Measurements from ENCODE around the gene IFIT1B. TPM values are rescaled to one million over a fixed set of nuclear protein-coding genes. Genes with fewer than 3 reads are reported as not detected.

IFIT1B gene
- total and polyA plus RNA-seq, 9 of the 15 experiments (the other 6 are each of a cell fraction or from before 2014, with no cell fraction given): not detected

GRCh38 chr10:89414146-89414878 lies 36.5 kb downstream of the IFIT1B start, which contains the start of gene IFIT5 (continued):
- TF ChIP-seq, protein P1, sequence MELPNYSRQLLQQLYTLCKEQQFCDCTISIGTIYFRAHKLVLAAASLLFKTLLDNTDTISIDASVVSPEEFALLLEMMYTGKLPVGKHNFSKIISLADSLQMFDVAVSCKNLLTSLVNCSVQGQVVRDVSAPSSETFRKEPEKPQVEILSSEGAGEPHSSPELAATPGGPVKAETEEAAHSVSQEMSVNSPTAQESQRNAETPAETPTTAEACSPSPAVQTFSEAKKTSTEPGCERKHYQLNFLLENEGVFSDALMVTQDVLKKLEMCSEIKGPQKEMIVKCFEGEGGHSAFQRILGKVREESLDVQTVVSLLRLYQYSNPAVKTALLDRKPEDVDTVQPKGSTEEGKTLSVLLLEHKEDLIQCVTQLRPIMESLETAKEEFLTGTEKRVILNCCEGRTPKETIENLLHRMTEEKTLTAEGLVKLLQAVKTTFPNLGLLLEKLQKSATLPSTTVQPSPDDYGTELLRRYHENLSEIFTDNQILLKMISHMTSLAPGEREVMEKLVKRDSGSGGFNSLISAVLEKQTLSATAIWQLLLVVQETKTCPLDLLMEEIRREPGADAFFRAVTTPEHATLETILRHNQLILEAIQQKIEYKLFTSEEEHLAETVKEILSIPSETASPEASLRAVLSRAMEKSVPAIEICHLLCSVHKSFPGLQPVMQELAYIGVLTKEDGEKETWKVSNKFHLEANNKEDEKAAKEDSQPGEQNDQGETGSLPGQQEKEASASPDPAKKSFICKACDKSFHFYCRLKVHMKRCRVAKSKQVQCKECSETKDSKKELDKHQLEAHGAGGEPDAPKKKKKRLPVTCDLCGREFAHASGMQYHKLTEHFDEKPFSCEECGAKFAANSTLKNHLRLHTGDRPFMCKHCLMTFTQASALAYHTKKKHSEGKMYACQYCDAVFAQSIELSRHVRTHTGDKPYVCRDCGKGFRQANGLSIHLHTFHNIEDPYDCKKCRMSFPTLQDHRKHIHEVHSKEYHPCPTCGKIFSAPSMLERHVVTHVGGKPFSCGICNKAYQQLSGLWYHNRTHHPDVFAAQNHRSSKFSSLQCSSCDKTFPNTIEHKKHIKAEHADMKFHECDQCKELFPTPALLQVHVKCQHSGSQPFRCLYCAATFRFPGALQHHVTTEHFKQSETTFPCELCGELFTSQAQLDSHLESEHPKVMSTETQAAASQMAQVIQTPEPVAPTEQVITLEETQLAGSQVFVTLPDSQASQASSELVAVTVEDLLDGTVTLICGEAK (IDR thresholded peaks at IDR 0.05): 0 out of 2 replicates have a peak, but pooled peaks have one; percentile 26
- TF ChIP-seq, protein P1 (CRISPR knock-in tag; IDR thresholded peaks at IDR 0.05): no peak
- TF ChIP-seq TCF15 (CRISPR knock-in tag; IDR thresholded peaks at IDR 0.05): no peak
- peak; percentile 88 to 90 for TF ChIP-seq NRF1 (conservative IDR thresholded peaks at IDR 0.05 in 1 of 2, IDR thresholded peaks at IDR 0.05 in 1 of 2)
- TF ChIP-seq RBM25 (IDR thresholded peaks at IDR 0.05; ENCODE audit: low read depth, low read length, severe bottlenecking): no peak
- TF ChIP-seq, protein P2, sequence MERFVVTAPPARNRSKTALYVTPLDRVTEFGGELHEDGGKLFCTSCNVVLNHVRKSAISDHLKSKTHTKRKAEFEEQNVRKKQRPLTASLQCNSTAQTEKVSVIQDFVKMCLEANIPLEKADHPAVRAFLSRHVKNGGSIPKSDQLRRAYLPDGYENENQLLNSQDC (CRISPR knock-in tag; IDR thresholded peaks at IDR 0.05): no peak
- no peak for TF ChIP-seq ZFX (CRISPR knock-in tag; IDR thresholded peaks at IDR 0.05)
- TF ChIP-seq STAT6 (CRISPR knock-in tag; IDR thresholded peaks at IDR 0.05): no peak
- TF ChIP-seq SMAD2 (IDR thresholded peaks at IDR 0.05; ENCODE audit: low read depth, low read length): no peak
- TF ChIP-seq SMC3 (conservative IDR thresholded peaks at IDR 0.05; ENCODE audit: insufficient read depth, low read depth, low read length): 0 out of 2 replicates have a peak, but pooled peaks have one; percentile 4
- TF ChIP-seq, protein P3, sequence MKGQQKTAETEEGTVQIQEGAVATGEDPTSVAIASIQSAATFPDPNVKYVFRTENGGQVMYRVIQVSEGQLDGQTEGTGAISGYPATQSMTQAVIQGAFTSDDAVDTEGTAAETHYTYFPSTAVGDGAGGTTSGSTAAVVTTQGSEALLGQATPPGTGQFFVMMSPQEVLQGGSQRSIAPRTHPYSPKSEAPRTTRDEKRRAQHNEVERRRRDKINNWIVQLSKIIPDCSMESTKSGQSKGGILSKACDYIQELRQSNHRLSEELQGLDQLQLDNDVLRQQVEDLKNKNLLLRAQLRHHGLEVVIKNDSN (CRISPR knock-in tag; IDR thresholded peaks at IDR 0.05): no peak
- peak; percentile 72 for TF ChIP-seq RBBP5 (IDR thresholded peaks at IDR 0.05; ENCODE audit: borderline replicate concordance, insufficient read depth, low read length, poor library complexity, severe bottlenecking)

All from K562 (cell line).